GM21367 (cell line): ENCODE results near the gene FGF12.

Experiments used
- ATAC-seq: cut with Tn5 transposase; IDR thresholded peaks from one replicate; pipeline ENCODE4 v1.9.1; 2021; ENCODE audit not compliant: unreplicated experiment

Gene FGF12

DNA sequence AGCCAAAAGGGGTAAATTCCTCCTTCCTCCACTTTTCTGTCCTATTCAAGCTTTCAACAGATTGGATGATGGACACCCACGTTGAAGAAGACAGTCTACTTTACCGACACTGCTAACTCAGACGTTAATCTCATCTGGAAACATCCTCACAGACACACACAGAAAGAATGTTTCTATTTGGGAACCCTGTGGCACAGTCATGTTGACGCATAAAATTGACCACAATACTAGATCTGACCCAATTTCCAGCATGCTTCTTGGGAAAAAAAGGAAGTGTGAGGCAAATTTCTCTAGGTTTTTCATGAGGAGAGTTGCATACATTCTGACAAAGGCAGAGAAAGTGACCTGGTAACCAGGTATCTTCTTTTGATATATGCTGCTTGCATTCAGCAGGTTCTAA, 594.1 kb downstream of the FGF12 start:
- ATAC-seq: no peak

DNA sequence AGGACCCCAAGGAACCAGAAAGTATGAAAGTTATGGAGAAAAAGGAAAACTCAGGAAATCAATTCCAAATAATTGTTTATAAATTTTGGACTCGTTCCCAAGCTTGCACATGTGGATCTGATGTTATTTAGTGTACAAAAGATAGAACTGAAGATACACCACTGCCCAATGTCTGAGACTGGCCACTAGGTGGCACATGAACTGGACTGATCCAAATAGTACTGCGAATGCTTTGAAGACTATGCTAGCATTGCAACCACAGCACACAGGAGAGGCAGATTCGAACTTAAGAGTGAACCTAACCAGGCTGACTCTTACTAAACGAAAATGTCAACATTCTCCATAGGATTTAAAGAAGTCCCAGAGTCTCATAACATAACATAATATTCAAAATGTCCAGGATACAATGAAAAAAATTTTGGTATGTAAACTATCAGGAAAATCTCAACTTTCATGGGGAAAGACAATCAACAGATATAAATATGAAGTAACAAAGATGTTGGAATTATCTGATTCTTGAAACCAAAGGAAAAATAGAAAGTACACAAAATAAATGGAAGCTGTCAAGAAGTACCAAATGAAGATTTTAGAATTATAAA, 596.7 kb downstream of the FGF12 start:
- ATAC-seq: peak; percentile 68

- ATAC-seq: no peak
Measured at GRCh38 chr3:192129586-192129985, 597.8 kb downstream of the FGF12 start.

GRCh38 chr3:192128922-192129321, 598.4 kb downstream of the FGF12 start:
- peak; percentile 55 for ATAC-seq

DNA sequence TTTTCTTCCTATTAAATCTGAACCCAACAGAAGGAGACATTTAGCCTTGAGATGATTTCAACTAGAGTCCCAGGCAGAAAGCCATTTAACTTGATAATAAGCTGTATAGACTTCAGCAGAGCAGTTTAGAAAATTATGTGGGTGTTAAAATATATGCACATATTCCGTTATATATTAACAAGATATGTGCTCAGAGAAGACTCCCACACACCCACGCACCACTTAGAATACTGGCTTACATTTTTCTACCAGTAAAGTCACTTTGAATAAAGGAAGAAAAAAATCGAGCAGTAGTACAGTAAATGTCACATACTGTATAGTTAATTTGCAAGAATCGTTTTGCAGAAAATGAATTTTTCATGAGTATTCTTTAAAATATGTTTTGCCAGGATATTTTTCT, 599.3 kb downstream of the FGF12 start:
- no peak for ATAC-seq

DNA sequence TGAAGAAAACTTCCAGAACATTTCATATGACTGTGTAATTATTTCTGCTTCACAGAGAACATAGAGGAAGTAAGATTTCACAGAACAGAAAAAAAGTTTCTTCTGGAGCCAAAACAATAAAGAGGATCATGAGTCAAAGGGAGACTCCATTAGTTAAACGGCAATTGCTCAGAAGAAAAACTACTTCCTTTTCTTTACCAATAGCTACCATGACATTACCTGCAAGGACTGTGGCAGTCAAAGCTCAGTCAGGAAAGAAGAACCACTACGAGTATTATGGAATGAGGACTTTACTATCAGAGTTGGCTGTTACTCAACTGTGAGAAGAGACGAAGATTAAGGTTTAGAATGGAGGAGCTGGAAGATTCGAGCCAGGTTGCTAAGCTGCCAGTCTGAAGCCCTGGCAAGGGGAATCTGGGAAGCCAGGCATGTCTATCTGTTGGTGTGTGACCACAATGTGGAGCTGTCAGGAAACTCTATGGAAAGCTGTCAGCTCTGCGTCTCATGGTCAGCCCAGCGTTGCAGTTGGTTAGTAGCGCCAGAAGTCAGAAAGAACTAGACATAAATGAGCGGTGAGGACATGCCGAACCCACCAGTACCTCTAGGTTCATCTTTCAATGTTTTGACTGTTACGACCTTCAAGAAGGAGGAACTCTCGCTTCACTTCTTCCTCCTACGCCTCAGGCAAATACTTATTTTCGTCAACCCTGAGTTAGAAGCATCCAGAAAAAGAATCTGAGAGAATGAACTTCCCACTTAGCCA, 604.3 kb downstream of the FGF12 start:
- peak; percentile 78 for ATAC-seq

DNA sequence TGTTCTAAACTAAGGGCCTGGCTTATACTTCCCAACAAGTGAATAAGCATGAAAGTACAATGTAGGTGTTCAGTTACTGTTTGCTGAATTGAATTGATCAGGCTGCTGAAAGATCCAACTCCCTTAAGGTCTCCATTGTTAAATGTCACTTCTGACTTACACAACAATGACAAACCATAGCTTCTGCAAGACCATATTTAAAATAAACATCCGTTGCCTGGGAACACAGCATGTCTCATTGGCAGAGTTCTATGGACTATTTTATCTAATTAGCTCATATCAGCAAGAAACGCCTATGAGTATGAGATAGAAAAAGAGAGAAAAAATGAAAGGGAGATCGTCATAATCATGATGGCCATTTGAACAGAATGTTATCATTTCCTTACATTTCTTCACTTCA, 605.4 kb downstream of the FGF12 start:
- no peak for ATAC-seq

GRCh38 chr3:192108820-192109219, 618.5 kb downstream of the FGF12 start:
- no peak for ATAC-seq

GRCh38 chr3:192106543-192106942, 620.8 kb downstream of the FGF12 start:
- ATAC-seq: no peak

DNA sequence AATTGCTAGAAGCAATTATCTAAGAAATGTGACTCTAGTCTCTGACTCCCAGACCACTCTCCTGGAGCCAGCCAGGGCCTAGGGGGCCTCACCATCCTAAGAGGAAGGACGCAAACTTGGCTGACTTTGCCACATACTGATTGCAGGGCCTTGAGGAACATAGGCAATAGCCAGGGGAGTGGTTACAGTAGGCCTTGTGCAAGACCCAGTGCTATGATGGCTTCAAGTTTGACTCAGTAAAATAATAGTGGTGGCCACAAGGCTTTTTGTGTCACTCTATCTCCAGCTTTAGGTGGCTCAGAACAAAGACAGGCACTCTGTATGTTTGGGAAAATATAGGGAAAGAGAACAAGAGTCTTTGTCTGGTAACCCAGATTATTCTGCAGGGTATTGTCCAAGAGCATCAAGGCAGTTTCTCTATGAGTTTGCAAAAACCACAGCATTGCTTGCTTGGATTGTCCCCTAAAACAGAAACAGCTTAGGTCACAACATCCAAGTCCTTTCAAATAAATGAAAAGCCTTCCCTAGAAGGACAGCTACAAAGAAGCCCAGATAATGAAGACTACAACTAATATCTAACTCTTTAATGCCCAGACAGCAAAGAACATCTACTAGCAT, 634.8 kb downstream of the FGF12 start:
- ATAC-seq: no peak

GRCh38 chr3:192091831-192092230, 635.5 kb downstream of the FGF12 start:
- ATAC-seq: no peak

GRCh38 chr3:192090586-192090985, 636.8 kb downstream of the FGF12 start:
- peak; percentile 89 for ATAC-seq
